Measurements from ENCODE around the gene HOXC10.

Gene HOXC10

GRCh38 chr12:54017027-54017788 is 32.3 kb downstream of the HOXC10 start:
- DNase-seq (ENCODE audit: low read depth): no peak

GRCh38 chr12:54017878-54018467 is 33.0 kb downstream of the HOXC10 start:
- peak; percentile 56 for DNase-seq (ENCODE audit: low read depth)

DNA sequence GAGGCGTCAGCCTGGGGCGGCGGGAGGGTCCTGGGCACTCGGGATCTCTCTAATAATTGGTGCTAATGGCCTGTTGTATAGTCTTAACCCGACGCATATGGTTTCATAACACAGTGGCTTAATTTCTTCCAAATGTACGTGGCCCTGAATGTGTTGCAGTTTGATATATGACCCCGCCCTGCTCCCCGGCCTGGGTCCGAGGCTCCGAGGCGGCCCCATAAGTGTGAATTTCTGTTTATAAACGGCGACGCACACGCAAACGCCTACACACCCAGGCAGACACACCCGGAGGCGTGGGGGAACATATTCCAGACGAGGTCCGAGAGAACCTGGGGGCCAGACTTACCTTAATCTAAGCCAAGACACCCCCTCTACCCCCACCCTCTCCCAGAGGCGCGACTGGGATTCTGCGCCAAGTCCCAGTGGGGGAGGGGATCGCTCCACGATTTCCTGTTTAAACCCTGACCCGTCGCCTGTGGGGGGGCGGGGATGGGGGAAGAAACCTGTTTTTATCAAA is 33.6 kb downstream of the HOXC10 start:
- DNase-seq (ENCODE audit: low read depth): no peak

GRCh38 chr12:54019091-54019811 is 34.3 kb downstream of the HOXC10 start:
- DNase-seq (ENCODE audit: low read depth): no peak

GRCh38 chr12:54019924-54020590 is 35.1 kb downstream of the HOXC10 start:
- DNase-seq (ENCODE audit: low read depth): no peak

DNA sequence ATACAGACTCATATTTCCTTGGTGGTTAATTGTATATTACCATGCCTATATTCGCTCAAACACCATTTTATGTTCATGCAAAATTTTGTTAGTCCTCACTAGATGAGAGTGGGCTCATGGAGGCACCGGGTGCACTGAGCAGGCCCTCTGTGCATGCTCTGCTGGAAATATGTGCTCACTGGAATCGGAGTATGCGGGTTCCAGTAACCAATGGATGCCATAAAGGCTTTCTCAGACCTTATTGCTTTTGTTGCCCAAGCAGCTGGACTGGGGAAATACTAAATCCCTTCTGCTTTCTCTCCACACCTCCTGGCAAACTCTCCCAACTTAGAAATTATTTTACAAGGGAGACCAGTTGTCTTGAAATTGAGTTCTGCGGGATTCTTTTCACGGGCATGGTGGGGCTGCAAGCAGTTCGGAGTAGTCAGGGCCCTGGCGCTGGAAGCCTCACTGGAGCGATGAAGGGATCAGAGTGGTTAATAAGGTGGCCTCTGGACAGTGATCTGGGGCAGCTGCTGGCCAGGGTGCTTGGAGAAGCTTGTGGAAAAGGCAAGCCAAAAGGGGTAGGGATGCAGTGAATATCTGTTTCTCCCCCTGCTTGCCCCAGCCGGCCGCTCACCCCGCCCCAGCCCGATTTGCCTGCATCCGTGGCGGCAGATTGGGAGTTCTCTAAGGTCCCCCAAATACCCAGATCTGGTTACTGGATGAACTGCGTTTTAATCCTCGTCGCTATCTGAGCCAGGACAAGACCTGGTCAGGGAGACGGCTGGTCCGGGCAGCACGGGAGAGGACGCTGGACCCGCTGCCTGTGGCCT is 35.9 kb downstream of the HOXC10 start:
- no peak for DNase-seq (ENCODE audit: low read depth)

DNA sequence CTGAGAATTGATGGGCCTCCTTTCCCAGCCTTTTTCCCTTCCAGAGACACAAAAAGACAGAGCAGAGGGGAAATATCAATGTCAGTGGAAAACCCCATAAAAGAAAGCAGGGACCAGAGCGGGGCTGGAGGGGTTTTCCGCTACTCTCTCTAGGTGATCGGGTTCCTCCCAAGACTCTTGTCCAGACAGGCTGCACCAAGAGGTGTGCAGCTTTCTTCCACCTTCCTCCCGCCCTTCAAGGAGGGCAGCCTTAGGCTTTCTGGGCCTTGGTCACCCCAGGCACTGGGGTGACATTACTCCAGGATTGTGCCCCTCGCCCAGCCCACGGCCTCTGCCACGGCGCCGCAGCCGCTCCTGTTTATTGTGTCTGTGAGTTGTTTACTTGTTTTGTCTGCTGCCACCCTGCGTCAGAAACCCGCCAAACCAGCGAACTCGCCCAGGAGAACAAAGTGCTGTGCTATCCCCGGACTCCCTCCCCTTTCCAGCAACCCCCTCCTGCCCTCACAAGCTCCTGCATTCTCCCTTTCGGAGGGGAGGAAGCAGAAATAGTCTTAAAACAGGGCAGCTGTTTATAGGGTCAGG is 36.6 kb downstream of the HOXC10 start:
- no peak for DNase-seq (ENCODE audit: low read depth)

GRCh38 chr12:54022960-54023884 is 38.3 kb downstream of the HOXC10 start:
- DNase-seq (ENCODE audit: low read depth): no peak

DNA sequence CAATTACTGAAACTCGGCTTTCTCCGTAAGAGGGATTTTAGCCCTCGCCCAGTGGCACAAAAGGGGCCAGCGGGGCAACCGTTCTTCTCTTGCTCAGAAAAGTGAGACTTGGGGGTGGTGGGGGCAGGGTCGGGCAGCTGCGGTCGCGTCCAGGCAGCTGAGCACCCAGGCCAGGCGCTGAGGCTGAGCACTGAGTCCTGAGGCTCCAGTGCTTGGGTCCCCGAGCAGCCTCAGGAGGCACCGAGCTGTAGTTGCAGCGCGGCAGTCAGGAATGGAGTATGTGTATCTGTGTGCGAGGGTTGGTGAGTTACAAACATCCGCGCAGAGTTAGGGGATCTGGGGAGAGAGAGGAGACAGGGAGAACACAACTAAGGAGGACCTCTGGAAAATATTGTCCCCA is 39.2 kb downstream of the HOXC10 start:
- no peak for DNase-seq (ENCODE audit: low read depth)

- DNase-seq (ENCODE audit: low read depth): no peak
Measured at GRCh38 chr12:54024581-54025305, 39.8 kb downstream of the HOXC10 start.

DNA sequence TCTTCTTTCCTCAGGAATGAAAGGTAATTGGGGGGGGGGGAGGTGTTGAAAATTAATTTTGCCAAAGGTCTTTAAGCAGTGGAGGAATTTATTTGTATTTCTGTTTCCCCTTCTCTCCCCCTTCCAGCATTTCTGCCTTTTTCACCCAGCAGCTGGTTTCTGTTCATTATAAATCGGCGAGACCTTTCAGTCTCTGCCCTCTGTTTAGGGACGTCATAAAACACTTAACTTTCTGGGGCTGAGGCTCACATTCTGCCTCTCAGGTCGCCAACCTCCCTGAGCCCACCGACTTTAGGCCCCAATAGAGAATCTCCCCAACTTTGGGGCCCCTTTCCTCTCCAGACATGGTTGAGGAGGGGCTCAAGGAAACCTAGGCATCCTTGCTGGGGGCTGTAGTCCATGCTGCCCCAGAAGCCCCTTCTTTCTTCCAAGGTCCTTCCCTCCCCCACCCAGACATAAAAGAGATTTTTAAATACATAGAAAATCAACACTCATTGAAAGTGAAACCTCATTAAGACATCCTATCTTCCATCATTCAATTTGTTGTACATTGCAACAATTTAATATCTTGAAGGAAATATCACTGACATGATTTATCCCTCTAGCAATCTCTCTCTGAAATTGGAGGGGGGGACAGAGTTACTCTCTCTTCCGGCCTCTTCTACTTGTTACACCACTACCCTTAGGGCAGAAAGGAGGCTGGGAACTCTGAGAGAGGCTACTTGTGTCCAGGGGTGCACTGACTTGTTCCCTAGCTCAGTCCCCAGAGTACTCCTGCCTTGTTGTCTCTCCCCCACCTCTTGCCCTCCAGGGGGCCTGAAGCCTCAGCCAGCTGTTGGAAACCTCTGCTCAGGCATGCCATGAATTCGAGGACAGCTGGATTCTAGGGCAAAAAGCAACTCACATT is 40.8 kb downstream of the HOXC10 start:
- no peak for DNase-seq (ENCODE audit: low read depth)

DNA sequence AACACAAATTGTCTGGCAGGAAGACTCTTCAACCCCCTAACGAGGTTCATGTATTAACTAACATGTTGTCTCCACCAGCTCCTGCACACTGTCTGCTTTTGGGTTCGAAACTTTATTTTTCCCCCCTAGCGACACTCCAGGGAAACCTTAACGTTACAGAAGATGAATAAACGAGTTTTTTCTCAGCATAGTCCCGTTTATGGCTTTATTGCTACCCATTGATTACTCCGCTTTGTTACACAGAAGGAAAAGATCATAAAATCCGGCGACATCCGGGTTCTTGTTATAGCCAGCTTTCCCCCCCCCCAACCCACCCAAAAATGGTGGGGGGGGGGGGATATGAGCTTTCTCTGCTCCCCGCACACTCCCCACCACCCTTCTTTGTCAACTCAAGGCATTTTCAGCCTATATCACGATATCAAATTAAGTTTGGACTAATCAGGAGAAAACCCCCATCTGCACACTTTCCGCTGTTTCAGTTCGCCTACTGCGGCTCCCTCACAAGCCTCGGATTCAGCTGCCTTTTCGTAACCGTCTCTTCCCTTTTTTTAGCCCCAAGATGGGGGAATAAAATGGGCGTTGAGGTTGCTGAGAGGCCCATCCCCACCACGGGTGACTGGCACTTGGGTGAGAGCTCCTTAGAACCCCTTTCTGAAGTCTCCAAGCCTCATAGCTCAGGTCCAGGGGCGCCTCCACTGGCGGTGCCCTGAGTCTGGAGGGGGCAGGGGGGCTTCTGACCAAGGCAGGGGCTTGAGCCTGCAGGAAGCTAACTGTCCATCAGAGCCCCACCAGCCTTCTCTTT is 41.9 kb downstream of the HOXC10 start:
- DNase-seq (ENCODE audit: low read depth): no peak

DNA sequence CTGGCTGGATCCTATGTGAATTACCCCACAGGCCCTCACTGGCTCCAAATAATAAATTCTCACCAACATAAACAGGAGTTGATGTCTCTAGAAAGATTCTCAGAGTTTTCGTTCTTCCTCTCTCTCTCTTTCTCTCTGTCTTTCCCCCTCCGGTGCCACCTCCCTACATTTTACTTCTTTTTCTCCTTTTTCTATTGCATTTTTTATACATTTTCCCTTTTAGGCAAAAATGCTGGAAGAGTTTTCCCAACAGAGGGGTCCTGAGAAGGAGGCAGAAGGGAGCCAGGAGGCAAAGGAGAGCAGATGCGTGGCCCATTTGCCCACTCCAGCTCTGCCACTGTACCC is 42.5 kb downstream of the HOXC10 start:
- DNase-seq (ENCODE audit: low read depth): no peak

DNA sequence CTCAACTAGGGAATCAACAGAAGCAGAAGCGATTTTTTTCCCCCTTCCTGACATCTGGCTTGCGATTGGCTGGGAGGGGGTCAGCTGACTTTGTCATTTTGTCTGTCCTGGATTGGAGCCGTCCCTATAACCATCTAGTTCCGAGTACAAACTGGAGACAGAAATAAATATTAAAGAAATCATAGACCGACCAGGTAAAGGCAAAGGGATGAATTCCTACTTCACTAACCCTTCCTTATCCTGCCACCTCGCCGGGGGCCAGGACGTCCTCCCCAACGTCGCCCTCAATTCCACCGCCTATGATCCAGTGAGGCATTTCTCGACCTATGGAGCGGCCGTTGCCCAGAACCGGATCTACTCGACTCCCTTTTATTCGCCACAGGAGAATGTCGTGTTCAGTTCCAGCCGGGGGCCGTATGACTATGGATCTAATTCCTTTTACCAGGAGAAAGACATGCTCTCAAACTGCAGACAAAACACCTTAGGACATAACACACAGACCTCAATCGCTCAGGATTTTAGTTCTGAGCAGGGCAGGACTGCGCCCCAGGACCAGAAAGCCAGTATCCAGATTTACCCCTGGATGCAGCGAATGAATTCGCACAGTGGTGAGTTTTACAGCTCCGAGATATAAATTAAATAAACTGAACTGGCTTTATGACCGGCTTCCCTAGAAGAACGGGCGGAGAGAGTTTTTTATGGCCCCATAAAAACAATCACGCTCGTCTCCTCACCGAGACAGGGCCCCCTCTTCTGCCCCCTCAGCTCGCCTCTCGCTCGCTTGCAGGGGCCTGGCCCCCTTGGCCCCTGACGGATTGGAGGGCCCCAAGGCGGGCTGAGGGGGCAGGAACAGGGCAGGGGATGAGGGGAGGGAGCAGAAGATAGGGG is 43.6 kb downstream of the HOXC10 start, which contains the start of gene HOXC6:
HOXC6 (plus strand) TSS at position 127 of the 888 bp plus-strand sequence; CDS start at position 209, 82 bp downstream.
- no peak for DNase-seq (ENCODE audit: low read depth)

DNA sequence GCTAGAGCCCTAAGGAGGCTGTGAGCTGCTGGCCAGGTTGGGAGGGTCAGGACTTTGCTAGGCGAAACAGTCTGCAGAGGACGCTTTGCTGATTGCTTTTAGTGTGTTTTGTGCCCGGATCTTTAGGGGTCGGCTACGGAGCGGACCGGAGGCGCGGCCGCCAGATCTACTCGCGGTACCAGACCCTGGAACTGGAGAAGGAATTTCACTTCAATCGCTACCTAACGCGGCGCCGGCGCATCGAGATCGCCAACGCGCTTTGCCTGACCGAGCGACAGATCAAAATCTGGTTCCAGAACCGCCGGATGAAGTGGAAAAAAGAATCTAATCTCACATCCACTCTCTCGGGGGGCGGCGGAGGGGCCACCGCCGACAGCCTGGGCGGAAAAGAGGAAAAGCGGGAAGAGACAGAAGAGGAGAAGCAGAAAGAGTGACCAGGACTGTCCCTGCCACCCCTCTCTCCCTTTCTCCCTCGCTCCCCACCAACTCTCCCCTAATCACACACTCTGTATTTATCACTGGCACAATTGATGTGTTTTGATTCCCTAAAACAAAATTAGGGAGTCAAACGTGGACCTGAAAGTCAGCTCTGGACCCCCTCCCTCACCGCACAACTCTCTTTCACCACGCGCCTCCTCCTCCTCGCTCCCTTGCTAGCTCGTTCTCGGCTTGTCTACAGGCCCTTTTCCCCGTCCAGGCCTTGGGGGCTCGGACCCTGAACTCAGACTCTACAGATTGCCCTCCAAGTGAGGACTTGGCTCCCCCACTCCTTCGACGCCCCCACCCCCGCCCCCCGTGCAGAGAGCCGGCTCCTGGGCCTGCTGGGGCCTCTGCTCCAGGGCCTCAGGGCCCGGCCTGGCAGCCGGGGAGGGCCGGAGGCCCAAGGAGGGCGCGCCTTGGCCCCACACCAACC is 44.8 kb downstream of the HOXC10 start:
- no peak for DNase-seq (ENCODE audit: low read depth)

Measured in activated gamma-delta T cell treated with anti-CD3 and anti-CD28 coated beads, Interleukin-2, amount 50 U/mL, for 16 hours (primary cell).